A673 (cell line): ENCODE measurements around the gene SLC29A2. TPM values are rescaled to one million over a fixed set of nuclear protein-coding genes. Genes with fewer than 3 reads are reported as not detected.

ENCODE experiments used
- BruUV-seq: library from RNA; stranded (reverse); fragments of 400-500 nt; replicated peaks from 2 replicates; lab custom pipeline; 2021; lab: Mats Ljungman, UMichigan
- CTCF ChIA-PET: fragments of 300-600 bp; sonication (Branson Sonifier 250); formaldehyde crosslinking; loops from one replicate; lab custom pipeline; 2022; ENCODE audit warnings: antibody characterized with exemption; lab: Charles Lee
- POLR2A ChIA-PET: fragments of 300-600 bp; sonication (Branson Sonifier 250); formaldehyde crosslinking; loops from one replicate; lab custom pipeline; 2022; ENCODE audit warnings: antibody characterized with exemption; ENCODE audit not compliant: low non-redundant PET; lab: Charles Lee
- DNase-seq: peaks from one replicate; pipeline ENCODE4 v3.0.0-alpha.2; 2015; ENCODE audit warnings: low spot score
- H3K27ac ChIP-seq: fragments of 200-600 bp; sonication (generic); 2 replicates; pipeline ENCODE4 v1.5.1; 2016; ENCODE audit warnings: mixed run types, low read depth, mild to moderate bottlenecking, mixed read lengths, antibody characterized with exemption, low read length; ENCODE audit not compliant: poor library complexity, severe bottlenecking
- H3K27me3 ChIP-seq: fragments of 200-600 bp; sonication (generic); replicated peaks from 2 replicates; pipeline ENCODE4 v1.6.1; 2017; ENCODE audit warnings: mixed run types, low read depth, mild to moderate bottlenecking, mixed read lengths, antibody characterized with exemption, low read length; ENCODE audit not compliant: insufficient read depth, poor library complexity
- H3K36me3 ChIP-seq: fragments of 200-600 bp; sonication (generic); 2 replicates; pipeline ENCODE4 v1.6.1; 2016; ENCODE audit warnings: mixed run types, mild to moderate bottlenecking, mixed read lengths, antibody characterized with exemption, low read length; ENCODE audit not compliant: insufficient read depth, poor library complexity, severe bottlenecking
- H3K4me1 ChIP-seq: fragments of 200-600 bp; sonication (generic); 2 replicates; pipeline ENCODE4 v1.6.1; 2017; ENCODE audit warnings: mixed run types, mild to moderate bottlenecking, mixed read lengths, antibody characterized with exemption, low read length; ENCODE audit not compliant: insufficient read depth, poor library complexity, severe bottlenecking
- H3K4me3 ChIP-seq: fragments of 200-600 bp; sonication (generic); 2 replicates; pipeline ENCODE4 v1.5.1; 2016; ENCODE audit warnings: low read depth, mixed run types, mild to moderate bottlenecking, mixed read lengths, low read length; ENCODE audit not compliant: poor library complexity, severe bottlenecking
- H3K9me3 ChIP-seq: fragments of 200-600 bp; sonication (generic); 2 replicates; pipeline ENCODE4 v1.6.1; 2016; ENCODE audit warnings: mixed run types, low read depth, mild to moderate bottlenecking, mixed read lengths, antibody characterized with exemption, low read length; ENCODE audit not compliant: poor library complexity, severe bottlenecking
- CTCF ChIP-seq: fragments of 300-800, 200-600 bp; sonication (generic); conservative IDR thresholded peaks from 2 replicates; pipeline ENCODE4 v1.5.1; 2017; ENCODE audit warnings: low read depth, mild to moderate bottlenecking, antibody characterized with exemption, low read length, moderate library complexity, mixed read lengths
- EZH2 ChIP-seq: fragments of 200-600 bp; sonication (generic); IDR thresholded peaks from 2 replicates; pipeline ENCODE4 v1.6.1; 2017; ENCODE audit warnings: borderline replicate concordance, low read depth, mild to moderate bottlenecking, mixed read lengths, antibody characterized with exemption, low read length; ENCODE audit not compliant: poor library complexity, severe bottlenecking
- intact Hi-C: fragments of 100-400 bp; cut with micrococcal nuclease; formaldehyde crosslinking; loops from one replicate; pipeline ENCODE4 v1.10.0; 2022; ENCODE audit not compliant: unreplicated experiment
- total RNA-seq: library from RNA; stranded (reverse); gene quantifications from 2 replicates; pipeline ENCODE4 v1.2.3, GENCODE V29; 2021

SLC29A2 gene
- total RNA-seq, 1 experiment from 2014 or later: 62.4 TPM

- peaks cover 28% of the 10 kb centered on the region for H3K4me1 ChIP-seq
- intact Hi-C loops: no loop called here
- H3K9me3 ChIP-seq: no peaks in the 10 kb centered on the region
- no peaks in the 10 kb centered on the region for H3K36me3 ChIP-seq
- no peak overlapping the region for H3K4me3 ChIP-seq
- TF ChIP-seq EZH2 (no peak), CTCF (no peak)
- DNase-seq: no peak
- no peaks in the 10 kb centered on the region for H3K27me3 ChIP-seq
- H3K27ac ChIP-seq: no peak overlapping the region
- BruUV-seq: no TSS peak
- POLR2A ChIA-PET: no interaction called here
- CTCF ChIA-PET: no interaction called here
Measured at GRCh38 chr11:66349084-66349386, 22.5 kb downstream of the SLC29A2 start.

- TF ChIP-seq EZH2: no peak
- TF ChIP-seq CTCF: no peak
- no TSS peak for BruUV-seq
- intact Hi-C loops: no loop called here
- H3K9me3 ChIP-seq: no peaks in the 10 kb centered on the region
- H3K27me3 ChIP-seq: no peaks in the 10 kb centered on the region
- peak within 1 kb of the TSS; percentile 87 for H3K27ac ChIP-seq
- peak; percentile 97 for DNase-seq
- peaks cover 32% of the 10 kb centered on the region for H3K4me1 ChIP-seq
- ChIA-PET POLR2A (interaction anchor here (0.6 to 0.7 kb wide), 2 partner anchors 190 to 359 kb away, joined by 3 read pairs; no protein-coding TSS in a partner anchor), CTCF (interaction anchor here (0.5 to 1.4 kb wide), 3 partner anchors 16 to 989 kb away, joined by 5 to 10 read pairs (median 7); no protein-coding TSS in a partner anchor)
- no peaks in the 10 kb centered on the region for H3K36me3 ChIP-seq
- peak within 1 kb of the TSS; percentile 78 for H3K4me3 ChIP-seq
Measured at GRCh38 chr11:66347425-66348276, 23.9 kb downstream of the SLC29A2 start, which contains the start of gene B4GAT1. B4GAT1 (minus strand) TSS chr11:66347629; CDS start chr11:66347545, 84 bp downstream.

DNA sequence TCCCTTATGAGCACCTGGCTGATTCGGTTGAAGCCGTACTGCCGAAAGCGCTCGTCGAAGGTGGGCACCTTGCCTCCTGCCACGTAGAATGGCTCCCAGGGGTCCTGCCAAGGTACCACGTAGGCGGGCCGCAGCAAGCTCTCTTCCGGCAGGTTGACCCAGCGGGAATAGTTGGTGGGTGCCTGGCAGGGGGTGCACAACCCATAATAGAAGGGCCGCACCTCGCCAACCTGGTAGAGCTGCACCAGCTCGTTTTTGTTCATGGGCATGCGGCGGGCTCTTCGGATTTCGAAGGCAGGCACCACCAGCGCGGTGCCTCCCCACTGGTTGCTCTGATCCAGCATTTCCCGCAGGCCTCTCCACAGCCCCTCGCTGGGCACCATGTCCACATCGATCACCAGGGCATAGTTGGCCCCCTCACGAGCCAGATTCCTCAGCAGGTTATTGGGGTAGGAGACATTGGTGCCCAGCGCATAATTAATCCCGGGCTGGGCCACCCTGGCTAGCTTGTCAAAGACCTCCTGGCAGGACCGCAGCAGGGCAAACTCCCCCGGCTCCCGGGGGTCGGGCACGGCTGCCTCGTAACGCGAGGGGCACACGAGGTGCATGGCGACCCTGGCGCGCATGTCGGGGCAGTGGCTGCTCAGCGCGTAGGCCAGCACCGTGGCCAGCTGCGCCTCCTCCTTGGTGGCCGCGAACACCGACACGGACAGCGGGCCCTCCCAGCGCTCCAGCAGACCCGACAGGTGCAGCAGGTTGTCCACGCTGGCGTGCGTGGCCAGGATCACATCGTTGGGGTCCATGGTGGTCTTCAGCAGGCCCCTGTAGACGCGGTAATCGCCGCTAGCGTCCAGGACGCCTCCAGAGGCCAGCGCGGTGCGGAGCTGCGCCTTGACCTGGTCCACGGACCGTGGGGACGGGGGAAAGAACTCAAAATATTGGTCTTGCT is 24.8 kb downstream of the SLC29A2 start:
- BruUV-seq: no TSS peak
- no peaks in the 10 kb centered on the region for H3K27me3 ChIP-seq
- intact Hi-C loops: no loop called here
- ChIA-PET POLR2A (no interaction called here), CTCF (interaction anchor here (0.5 to 1.4 kb wide), 2 partner anchors 39 to 988 kb away, joined by 7 to 10 read pairs; no protein-coding TSS in a partner anchor)
- peak overlapping the region; percentile 87 for H3K27ac ChIP-seq
- no peak for DNase-seq
- no peak for TF ChIP-seq EZH2
- no peak for TF ChIP-seq CTCF
- peaks cover 32% of the 10 kb centered on the region for H3K4me1 ChIP-seq
- peaks cover 3% of the 10 kb centered on the region for H3K36me3 ChIP-seq
- H3K9me3 ChIP-seq: no peaks in the 10 kb centered on the region
- peak overlapping the region; percentile 78 for H3K4me3 ChIP-seq
